ENCODE measurements around the gene MTSS2. TPM values are rescaled to one million over a fixed set of nuclear protein-coding genes. Genes with fewer than 3 reads are reported as not detected.

The MTSS2 gene
- total RNA-seq, 1 experiment from 2014 or later = 13.9 TPM

DNA sequence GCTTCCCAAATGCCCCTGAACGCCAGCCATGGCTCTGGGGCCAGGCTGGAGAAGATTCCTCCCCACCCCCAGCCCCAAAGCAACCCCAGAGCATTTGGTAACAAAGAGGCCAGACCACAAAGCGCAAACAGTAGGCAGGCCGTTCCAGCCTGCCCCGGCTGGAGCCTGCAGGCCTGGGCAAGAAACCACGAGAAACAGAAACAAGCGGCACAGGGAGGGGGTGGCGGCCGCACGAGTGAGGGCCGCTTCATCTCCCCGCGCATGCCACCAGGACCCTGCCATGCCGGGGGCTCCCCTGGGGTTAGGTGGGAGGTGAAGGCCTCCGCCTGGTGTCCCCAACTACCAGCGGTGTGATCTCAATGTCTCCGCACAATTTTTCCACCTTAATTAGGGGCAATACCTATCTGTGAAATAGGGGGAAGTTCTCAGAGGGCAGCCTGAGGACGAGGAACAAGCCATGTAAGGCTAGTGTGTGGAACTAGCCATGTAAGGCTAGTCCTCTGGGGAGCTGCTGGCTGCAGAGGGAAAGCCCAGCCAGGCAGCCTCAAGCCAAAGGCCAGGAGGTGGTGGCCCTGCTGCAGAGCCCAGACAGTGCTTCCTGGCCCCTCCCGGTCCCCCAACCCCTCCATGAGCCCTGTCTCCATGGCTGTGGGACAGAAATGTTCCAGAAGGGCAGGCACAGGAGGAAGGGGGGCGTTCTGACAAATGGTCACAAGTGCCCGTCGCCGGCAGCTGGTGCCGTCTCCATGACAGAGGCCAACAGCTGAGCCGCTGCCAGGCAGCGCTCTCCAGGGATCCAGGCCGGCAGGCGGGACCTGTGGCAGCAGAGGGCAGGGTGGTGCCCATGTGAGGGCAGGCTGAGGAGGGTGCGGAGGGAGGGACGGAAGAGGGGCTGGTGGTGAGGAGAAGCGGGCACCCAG is 14.5 kb upstream of the MTSS2 start:
- no peak for DNase-seq (ENCODE audit: low spot score)

DNA sequence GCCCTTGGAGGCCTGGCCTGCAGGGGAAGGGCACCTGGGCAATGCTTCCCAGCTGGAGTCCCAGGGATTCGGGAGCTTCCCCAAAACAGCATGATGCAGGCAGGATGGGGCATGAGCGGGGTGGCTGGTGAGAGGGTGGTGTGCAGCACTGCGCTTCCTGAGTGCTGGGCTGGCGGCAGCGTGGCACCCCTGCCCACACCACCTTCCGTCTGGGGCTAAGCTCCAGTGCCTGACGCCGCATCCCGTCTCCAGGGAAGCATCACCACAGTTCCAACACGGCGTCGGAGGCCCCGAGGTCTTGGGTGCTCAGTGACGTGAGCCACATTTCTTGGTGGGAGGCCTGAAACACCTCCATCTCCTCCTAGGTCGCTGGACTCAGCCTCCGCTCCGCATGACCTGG is 13.8 kb upstream of the MTSS2 start:
- no peak for DNase-seq (ENCODE audit: low spot score)

DNA sequence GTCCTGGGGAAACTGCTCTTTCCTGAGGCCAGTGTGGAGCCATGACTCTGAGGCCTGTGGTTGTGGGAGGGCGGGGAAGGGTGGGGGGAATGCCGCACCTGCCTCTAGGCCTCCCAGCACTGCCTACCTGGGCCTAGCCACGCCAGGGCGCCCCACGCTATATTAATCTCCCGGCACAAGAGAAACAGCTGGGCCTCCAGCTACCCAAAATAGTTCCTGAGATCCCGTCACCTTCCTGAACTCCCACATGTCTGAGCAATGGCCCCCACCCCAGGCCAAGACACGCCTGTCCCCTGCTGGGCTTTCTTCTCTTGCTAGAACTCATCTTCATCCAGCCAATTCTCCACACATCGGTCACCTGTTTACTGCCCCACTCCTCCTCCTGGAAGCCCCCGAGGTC is 13.0 kb upstream of the MTSS2 start:
- no peak for DNase-seq (ENCODE audit: low spot score)

DNA sequence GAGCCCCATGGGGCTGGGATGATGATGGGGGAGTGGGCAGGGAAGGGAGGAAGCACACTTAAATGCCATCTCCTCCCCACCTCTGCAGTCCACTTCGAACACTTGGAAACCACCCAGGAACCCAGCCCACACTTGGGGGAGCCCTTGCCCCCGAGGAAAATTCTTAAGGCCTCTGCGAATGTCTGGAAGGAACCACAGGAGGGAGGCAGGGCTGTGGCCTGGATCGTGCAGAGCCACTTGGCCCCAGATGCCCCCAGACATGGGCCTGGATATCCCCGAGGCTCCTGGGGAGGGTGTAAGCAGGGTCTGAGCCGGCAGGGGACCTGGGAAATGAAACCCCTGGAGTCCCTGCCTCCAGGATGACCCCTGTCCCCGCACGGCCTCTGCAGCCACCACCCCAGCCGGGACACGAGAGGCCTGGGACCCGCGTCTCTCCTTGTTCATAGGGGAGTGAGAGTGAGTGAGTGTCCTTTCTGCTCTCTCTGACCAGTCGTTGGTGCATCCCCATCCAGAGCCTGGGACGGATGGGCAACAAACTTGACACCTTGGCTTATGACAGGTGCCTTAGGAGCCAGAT is 11.8 kb upstream of the MTSS2 start:
- peak; percentile 31 for DNase-seq (ENCODE audit: low spot score)

DNA sequence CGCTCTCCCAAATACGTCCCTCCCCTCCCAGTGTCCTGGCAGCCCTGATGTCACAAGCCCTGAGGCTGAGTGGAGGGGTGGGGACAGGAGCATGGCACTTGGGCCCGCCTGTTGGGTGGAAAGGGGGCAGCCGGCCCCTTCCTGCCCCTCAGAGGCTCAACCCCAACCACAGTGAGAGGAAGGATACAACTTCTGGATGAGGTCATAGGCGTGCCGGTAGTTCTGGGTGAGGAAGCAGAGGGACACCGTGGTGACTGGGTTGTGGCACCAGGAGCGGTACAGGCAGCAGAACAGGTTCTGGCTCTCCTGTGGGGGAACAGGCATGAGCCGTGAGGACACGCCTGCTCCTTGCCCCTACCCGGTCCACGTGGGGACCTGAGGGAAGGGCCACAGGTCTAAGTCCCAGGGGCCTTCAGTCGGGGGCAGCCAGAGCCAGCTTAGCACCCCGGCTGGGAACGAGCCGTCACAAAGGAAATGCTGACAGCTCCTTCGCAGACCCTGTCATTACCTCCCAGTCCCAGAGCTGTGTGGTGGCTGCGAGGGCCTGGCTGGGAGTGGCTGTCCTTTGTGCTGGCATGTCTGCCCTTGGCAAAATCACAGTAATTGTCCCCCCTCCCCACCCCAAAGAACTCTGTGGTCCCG is 11.2 kb upstream of the MTSS2 start:
- peak; percentile 65 for DNase-seq (ENCODE audit: low spot score)

DNA sequence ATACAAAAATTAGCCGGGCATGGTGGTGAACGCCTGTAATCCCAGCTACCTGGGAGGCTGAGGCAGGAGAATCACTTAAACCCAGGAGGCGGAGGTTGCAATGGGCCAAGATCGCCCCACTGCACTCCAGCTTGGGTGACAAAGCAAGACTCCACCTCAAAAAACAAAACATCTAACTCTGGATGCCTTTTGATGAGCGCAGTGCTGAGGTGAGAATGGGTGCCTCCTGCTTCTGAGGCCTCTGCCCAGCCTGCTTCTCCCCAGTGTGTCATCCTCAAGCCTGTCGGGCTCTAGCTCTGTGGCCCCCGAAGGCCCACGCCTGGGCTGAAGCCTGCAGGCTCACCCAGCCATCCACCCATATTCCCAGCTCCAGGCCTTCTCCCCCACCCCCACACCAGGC is 10.5 kb upstream of the MTSS2 start:
- no peak for DNase-seq (ENCODE audit: low spot score)

DNA sequence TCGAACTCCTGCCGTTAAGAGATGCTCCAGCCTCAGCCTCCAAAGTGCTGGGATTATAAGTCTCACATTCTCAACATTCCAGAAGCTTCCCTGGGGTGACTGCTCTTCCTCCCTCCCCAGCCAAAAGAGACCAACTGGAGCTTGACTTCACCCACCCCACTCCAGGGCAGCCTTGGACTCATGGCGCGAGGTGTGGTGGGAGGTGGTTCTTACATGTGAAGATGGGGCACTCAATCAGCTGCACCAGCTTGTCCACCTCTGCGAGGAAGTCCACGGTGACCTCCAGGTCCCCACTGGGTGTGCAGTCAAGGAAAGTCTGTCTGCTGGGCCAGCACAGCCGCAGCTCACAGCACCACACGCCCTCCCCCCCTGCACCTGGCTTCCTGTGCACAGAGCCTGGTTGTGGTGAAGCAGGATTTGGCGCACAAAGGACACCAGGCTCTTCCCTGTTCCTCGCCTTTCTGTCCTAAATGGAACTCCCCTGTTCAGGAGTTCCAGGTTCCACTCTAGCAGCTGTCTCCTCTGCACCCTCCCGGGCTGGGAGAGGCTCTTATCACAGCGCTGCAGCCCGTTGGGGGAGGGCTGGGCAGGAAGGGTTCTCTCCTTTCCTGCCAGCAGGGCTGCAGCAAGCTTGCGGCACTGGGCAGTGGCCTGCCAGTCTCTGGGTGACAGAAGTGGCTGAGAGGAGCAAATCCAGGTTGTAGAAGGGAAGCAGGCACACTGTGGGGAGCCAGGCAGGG is 9.6 kb upstream of the MTSS2 start:
- peak; percentile 44 for DNase-seq (ENCODE audit: low spot score)

DNA sequence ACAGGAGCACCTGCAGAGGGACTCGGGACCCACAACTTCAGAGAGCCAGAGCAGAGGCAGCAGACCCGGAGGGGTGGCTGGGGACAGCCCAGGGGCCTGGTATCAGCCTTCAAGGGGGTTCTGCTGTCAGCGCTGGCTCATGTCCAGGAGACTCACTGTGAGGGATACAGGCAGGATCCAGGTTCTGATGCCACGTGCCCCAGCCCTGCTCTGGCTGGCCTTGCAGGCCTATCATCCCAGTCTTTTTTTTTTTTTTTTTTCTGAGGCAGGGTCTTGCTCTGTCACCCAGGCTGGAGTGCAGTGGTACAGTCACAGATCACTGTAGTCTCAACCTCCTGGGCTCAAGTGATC is 9.0 kb upstream of the MTSS2 start:
- DNase-seq (ENCODE audit: low spot score) = no peak

DNA sequence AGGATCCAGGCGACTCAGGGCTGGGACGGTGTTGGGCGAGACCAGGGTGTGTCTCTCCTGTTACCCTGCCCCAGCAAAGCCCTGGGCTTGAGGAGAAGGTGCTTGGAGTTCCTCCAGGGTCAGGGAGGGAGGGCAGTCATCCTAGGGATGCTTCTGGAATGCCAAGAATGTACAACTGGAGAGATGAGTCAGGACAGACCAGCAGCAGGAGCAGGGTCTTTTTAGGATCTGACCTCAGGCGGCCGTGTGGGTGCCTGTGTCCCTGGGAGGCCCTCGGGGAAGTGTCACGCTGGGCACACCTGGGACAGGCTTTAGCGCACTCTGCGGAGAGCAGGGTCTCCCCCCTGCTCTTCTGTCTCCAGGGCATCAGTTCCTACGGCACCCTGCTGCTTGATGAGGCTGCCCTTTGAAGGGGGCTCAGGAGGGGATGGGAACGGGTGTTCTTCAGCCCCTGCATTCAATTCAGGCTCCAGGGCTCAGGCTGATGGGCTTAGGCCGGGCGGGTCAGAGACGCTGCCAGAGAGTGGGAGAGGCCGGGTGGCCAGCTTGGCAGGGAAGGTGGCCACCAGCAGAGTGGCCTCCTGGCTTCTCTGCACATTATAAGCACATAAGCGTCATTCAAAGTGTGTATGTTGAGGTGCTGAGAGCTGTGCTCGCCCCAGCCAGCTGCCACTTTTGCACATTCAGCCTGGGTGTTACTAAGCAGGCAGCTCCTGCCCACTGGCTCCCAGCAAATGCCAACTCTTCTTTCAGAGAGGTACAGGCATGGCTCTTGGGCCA is 8.4 kb upstream of the MTSS2 start:
- DNase-seq (ENCODE audit: low spot score) = peak; percentile 48

DNA sequence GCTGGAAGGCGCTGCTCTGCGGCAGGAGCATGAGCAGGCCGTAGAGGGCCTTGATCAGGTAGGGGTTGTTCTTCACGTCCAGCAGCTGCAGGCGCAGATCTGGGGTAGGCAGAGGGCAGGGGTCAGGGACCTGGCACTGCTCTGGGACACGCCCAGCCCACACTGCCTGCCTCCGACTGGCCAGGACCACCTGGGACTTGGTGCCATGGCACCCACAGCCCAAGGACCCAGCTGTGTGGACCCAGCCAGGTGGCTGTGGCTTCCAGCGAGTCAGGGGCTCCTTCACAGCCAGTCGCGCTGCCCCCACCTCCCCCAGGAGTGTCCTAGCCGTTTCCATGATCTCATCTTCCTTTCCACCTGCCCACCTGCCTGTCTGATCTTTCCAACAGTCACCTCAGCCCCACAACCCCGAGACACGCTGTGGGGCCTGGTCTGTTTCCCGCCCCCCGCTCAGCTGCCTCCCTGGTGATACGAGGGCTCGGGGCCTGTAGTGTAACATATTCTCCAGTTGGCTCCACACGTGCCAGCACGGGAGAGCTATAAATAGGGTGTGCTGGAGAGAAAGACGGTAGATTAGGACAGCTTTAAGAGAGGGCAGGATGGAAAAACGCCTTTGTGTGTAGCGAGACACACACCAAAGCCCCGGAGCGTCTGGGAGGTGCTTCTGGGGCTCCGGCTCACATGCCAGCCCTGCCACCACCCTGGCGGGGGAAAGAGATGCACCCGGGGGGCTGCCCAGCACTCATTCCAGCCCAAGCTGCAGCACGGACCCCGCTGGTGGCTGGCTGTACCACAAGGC is 7.2 kb upstream of the MTSS2 start:
- DNase-seq (ENCODE audit: low spot score) = no peak

DNA sequence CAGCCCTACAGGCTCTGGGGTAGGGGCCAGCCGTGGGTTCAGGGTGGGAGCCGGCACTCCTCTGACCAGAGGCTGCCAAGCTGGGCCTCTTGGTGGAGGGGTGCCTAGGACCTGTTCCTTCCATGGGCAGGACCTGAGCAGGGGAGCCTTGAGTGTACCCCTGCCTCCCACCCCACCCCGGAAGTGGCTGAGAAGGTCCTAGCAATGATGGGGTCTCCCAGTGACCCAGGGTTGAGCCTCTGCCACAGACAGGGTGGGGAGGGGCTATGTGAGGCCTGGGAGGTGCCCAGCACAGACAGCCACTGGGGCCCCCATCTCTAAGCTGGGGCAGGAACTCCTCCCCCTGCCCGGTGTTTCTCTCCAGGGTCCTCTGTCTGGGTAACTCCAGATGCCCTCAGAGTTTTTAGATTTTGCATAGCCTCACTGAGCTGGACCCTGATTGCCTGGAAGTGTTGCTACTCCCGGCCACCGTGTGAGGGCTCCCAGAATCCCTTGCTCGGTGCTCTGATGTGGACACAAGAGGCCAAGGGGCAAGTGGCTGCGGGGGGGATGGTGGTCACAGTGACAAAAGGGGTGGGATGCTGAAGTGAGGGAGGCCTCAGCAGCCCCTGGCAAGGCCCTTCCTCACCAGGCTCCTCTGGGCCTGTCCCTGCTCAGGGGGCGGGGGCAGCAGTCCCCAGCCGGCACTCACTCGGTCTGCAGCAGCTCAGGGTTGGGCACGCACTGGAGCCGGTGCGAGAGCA is 6.4 kb upstream of the MTSS2 start:
- no peak for DNase-seq (ENCODE audit: low spot score)

DNA sequence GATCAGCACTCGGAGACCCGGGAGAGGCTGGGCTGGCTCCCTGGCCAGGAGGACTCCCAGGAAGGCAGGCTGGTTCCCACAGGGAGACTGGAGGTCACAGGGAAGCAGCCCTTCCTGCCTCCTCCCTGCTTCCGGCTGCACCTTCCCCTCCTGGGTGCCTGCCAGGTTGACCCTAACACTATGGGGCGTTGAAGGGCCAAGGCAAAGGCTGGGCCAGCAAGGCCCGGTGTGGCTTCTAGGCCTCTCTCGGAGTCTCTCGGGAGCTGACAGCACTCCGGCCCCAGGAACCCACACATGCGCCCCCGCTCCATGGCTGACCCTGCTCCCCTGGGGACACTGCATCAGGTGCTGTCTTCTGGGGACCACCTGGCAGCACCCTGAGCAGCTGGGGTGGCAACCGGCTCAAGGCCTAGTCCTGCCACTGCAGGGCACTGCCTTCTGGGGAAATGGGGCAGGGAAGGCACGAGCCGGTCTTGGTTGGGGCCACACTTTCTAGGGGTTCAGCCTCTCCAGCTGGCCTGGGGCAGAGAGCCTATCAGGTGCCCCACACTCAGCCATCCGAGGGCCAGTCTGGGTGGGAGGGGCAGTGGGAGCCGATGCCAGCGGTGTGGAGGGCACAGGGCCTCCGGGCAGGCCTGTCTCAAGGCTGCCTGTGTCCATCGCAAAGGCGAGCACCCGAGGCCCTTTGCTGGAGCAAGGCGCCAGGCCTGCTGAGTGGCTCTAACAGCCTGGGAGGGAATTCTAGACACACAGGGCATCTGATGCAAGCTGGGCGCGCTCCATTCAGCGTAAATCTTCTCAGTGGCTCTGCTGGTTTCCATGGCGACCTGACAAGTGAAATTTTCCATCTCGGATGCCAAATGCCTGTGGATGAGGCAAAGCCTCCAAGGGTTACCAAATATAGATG is 5.6 kb upstream of the MTSS2 start:
- peak; percentile 85 for DNase-seq (ENCODE audit: low spot score)

DNA sequence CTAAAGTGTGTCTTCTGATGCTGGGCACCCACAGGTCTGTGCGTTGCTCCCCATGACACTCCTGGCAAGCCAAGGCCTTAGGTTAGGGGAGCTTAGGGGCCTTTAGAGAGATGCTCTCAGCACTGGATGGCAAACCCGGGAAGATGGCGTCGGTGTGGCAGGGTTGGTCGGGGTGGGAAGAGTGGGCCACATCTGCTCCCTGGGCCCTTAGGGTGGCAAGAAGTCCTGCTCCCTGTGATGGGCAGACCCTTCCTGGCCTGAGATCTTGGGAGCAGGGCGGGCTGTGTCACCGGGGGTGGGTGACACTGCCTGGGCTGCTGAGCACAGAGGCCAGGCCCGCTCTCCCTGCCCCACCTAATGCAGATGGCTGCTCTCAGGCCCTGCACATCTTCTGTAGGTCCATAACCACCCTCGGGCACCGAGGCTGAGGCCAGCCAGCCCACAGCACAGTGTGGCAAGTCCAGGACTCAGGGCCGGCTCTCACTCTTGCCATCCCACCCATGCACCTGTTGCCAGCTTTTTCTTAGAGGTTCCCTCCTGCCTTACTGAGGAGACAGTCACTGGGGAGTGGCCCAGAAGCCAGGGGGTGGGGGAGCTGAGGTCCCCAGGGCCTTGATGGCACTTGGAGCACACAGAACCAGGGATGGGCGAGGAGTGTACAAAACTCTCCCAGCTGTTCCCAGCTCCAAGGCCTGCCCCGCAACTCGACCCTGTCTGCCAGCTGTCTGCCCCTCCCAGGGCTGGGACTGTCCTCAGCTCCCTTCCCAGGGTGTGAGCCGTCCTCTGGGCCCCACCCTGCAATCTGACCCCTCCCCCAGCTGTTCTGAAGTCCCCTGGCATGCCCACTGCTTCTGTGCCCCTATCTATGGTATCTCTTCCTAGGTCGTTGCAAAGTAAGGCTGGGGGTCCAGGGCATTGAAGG is 4.4 kb upstream of the MTSS2 start:
- no peak for DNase-seq (ENCODE audit: low spot score)

DNA sequence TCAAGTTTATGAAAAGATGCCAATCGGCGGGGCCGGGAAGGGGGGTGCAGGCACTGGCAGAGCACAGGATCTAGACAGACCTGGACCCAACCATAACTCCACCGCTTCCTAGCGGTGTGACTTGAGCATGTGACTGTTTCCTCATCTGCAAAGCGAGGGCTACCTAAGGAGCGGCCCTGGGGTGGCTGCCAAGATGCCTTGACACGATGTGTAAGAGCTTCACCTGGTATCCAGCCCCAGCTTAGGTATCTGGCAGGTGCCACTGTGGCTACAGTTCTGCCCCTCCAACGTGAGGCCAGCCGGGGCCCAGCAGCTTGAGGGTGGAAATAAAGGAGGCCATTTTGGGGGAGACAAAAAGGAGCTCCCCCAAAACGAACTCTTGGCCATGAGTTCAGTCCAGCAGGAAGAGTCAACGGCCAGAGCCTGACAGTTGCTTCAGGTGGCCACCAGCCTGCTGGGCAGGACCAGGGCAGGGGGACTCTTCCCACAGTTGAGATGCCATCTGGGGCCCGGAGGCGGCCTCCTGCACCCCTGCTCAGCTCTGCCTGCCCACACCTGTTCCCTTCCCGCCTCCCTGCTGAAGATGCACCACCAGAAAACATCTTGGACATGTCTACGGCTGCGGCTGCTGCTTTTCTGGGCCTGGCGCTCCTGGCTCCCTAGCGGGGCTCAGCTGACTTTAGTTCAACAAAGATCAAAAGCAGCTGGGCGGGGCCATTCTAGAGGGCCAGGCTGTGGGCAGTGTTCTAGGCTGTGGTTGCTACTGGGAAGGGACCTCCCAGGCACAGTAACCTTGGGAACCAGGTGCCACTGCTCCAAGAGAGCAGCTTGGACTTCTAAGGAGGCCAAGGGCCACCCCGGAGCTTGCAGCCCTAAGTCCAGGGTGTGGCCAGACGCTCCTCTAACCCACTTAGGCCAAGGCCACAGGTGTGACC is 3.4 kb upstream of the MTSS2 start:
- no peak for DNase-seq (ENCODE audit: low spot score)

DNA sequence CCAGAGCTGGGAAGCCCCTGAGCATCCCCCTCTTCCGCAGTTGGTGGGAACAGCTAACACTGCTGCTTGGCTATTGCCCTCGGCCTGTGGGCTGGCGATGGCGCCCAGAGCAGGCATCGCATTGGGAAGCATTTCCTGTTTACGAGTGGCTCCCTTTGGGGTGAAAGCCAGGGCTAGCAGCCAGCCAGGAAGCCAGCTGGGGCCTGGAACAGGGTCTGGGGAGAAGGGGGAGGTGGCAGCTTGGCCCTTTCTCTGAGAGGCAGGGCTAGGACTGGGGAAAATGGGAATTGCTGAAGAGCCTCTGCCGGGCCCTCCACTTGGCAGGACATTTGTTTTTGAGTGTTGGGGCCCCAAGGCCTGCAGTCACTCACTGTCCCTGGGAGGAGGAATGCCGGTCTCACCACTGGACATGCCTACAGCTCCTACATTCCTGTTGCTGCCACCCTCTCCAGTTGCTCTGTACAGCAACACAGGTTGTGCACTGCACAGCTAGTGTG is 2.4 kb upstream of the MTSS2 start:
- peak; percentile 78 for DNase-seq (ENCODE audit: low spot score)

DNA sequence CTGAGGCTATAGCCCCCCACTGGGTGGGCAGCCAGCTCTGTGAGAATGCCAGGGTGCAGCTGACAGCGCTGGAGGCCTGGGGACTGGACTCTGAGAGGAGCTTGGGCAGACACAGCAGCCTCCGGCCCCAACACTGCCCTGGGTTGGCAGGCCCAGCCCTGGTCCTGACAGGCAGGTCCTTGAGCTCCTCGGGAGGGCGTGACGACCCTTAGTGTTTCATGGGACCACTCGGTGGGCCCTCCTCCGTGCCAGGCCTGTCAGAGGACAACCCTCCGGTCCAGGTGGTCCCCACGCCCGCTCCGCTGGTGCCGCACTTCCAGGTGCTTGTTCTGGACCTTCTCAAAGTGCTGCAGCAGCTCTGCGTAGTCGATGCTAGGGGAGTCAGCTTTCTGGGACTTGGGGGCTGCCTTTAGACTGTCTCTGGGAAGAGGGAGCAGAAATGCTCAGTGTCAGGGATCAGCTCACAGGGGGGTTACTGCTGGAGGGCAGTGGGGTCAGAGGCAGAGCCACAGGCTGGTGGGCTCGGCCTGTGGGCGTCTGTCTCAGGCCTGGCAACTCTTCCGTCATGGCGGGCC is 1.9 kb upstream of the MTSS2 start:
- DNase-seq (ENCODE audit: low spot score) = no peak
